SK-N-SH (cell line): ENCODE data around the gene CNTN2. TPM values are rescaled to one million over a fixed set of nuclear protein-coding genes. Genes with fewer than 3 reads are reported as not detected.

Source experiments
- CTCF ChIA-PET: fragments of 300-600, 350-600 bp; formaldehyde crosslinking; extraction: SDS; loops from one replicate; lab custom pipeline; 2021; lab: Yijun Ruan, JAX
- POLR2A ChIA-PET: fragments of 350-600 bp; sonication (Branson Sonifier 250); formaldehyde crosslinking; extraction: SDS; loops from one replicate; lab custom pipeline; 2020; ENCODE audit warnings: antibody characterized with exemption, inconsistent platforms; lab: Yijun Ruan, JAX
- DNase-seq: peaks from one replicate; pipeline ENCODE4 v3.0.0; 2012
- H2AFZ ChIP-seq: fragments of 200-600 bp; sonication (generic); 2 replicates; pipeline ENCODE4 v1.8.1; 2016; ENCODE audit warnings: antibody characterized with exemption, mild to moderate bottlenecking, low read depth
- H3F3A ChIP-seq: fragments of 200-600 bp; sonication (generic); replicated peaks from 2 replicates; pipeline ENCODE3; 2016; ENCODE audit warnings: antibody characterized with exemption, mild to moderate bottlenecking; ENCODE audit not compliant: insufficient read depth
- H3K27ac ChIP-seq, 2 experiments: fragments of 200-500 bp in 1 of 2; fragments of 200-600 bp in 1 of 2; sonication (Bioruptor generic) in 1 of 2; sonication (generic), shearing (Covaris generic) in 1 of 2; 2 replicates each; pipeline versions ENCODE4 v1.5.1 to v1.6.1; 2014 to 2016; ENCODE audit warnings: low read depth in 2 of 2, inconsistent platforms in 1 of 2, low read length in 1 of 2, mild to moderate bottlenecking in 1 of 2, mixed read lengths in 1 of 2
- H3K27me3 ChIP-seq: fragments of 200-600 bp; sonication (generic), shearing (Covaris generic); 2 replicates; pipeline ENCODE4 v1.6.1; 2016; ENCODE audit warnings: mixed run types; ENCODE audit not compliant: insufficient read depth
- H3K36me3 ChIP-seq, 2 experiments: fragments of 200-500 bp in 1 of 2; fragments of 200-600 bp in 1 of 2; sonication (Bioruptor generic) in 1 of 2; sonication (generic) in 1 of 2; replicated peaks in 1 of 2; 2 replicates each; pipeline versions ENCODE3 to v1.5.1; 2014 to 2016; ENCODE audit warnings: low read length in 1 of 2, mild to moderate bottlenecking in 1 of 2; ENCODE audit not compliant: insufficient read depth in 2 of 2, control insufficient read depth in 1 of 2
- H3K4me1 ChIP-seq, 2 experiments: fragments of 200-500 bp in 1 of 2; fragments of 200-600 bp in 1 of 2; sonication (Bioruptor generic) in 1 of 2; sonication (generic), shearing (Covaris generic) in 1 of 2; 2 replicates each; pipeline versions ENCODE4 v1.5.1 to v1.6.1; 2014 to 2016; ENCODE audit warnings: low read depth in 1 of 2, low read length in 1 of 2, mixed run types in 1 of 2; ENCODE audit not compliant: insufficient read depth in 2 of 2, control insufficient read depth in 1 of 2
- H3K4me2 ChIP-seq: fragments of 200-600 bp; sonication (generic), shearing (Covaris generic); 2 replicates; pipeline ENCODE4 v1.6.1; 2017; ENCODE audit warnings: mixed run types
- H3K4me3 ChIP-seq, 2 experiments: fragments of 200-500 bp in 1 of 2; fragments of 200-600 bp in 1 of 2; sonication (Bioruptor generic) in 1 of 2; sonication (generic), shearing (Covaris generic) in 1 of 2; 2 replicates each; pipeline versions ENCODE4 v1.5.1 to v1.8.1; 2014 to 2016; ENCODE audit warnings: low read depth in 2 of 2, inconsistent platforms in 1 of 2, low read length in 1 of 2, mild to moderate bottlenecking in 1 of 2, mixed read lengths in 1 of 2, moderate library complexity in 1 of 2
- H3K79me2 ChIP-seq: fragments of 200-600 bp; sonication (generic); 2 replicates; pipeline ENCODE4 v1.8.1; 2017; ENCODE audit warnings: mild to moderate bottlenecking; ENCODE audit not compliant: insufficient read depth
- H3K9ac ChIP-seq: fragments of 200-600 bp; sonication (generic); 2 replicates; pipeline ENCODE4 v1.6.1; 2017; ENCODE audit warnings: mixed run types
- H3K9me2 ChIP-seq: fragments of 200-600 bp; sonication (generic); 2 replicates; pipeline ENCODE4 v1.6.1; 2017; ENCODE audit warnings: mixed run types
- H3K9me3 ChIP-seq: fragments of 200-600 bp; sonication (generic); 2 replicates; pipeline ENCODE4 v1.6.1; 2017; ENCODE audit warnings: mixed run types, mild to moderate bottlenecking, moderate library complexity
- H4K20me1 ChIP-seq: fragments of 200-600 bp; sonication (generic); 2 replicates; pipeline ENCODE4 v1.6.1; 2017; ENCODE audit warnings: mild to moderate bottlenecking, mixed run types; ENCODE audit not compliant: insufficient read depth
- ELF1 ChIP-seq: IDR thresholded peaks from 2 replicates; pipeline ENCODE4 v1.4.0; 2012
- FOXJ3 ChIP-seq: sonication (generic); formaldehyde crosslinking; IDR thresholded peaks from 2 replicates; pipeline ENCODE4 v1.5.1; 2020; ENCODE audit warnings: mild to moderate bottlenecking, missing genetic modification reagents
- NFIC ChIP-seq: IDR thresholded peaks from 2 replicates; pipeline ENCODE4 v1.4.0; 2012; ENCODE audit warnings: borderline replicate concordance
- NRF1 ChIP-seq: IDR thresholded peaks from 2 replicates; pipeline ENCODE4 v1.6.1; 2012; ENCODE audit warnings: low read depth, mild to moderate bottlenecking, low read length
- RXRA ChIP-seq: IDR thresholded peaks from 2 replicates; pipeline ENCODE4 v1.4.0; 2012; ENCODE audit warnings: low read depth, mild to moderate bottlenecking, borderline replicate concordance
- TAF1 ChIP-seq: IDR thresholded peaks from 2 replicates; pipeline ENCODE4 v1.6.1; 2012; ENCODE audit warnings: low read depth, mild to moderate bottlenecking, low read length, moderate library complexity, borderline replicate concordance
- TEAD4 ChIP-seq: IDR thresholded peaks from 2 replicates; pipeline ENCODE4 v1.4.0; 2012; ENCODE audit warnings: mild to moderate bottlenecking, borderline replicate concordance; ENCODE audit not compliant: insufficient read depth
- YY1 ChIP-seq: IDR thresholded peaks from 2 replicates; pipeline ENCODE4 v1.4.0; 2012; ENCODE audit warnings: low read depth, mild to moderate bottlenecking
- whole genome bisulfite sequencing: methylation state at CpG from one replicate; pipeline ENCODE4 v1.1.6; 2017; ENCODE audit warnings: low lambda C conversion rate; 5-methylcytosine and 5-hydroxymethylcytosine counted together
- polyA plus RNA-seq, 3 experiments: library from polyadenylated mRNA; depleted of rRNA; stranded (reverse); fragments of >200 nt; gene quantifications; 2 replicates each; pipeline ENCODE4 v1.2.3, GENCODE V29; 2012
- TF ChIP-seq, protein P1 (sequence below): fragments of 200-600 bp; sonication (generic); IDR thresholded peaks from 2 replicates; pipeline ENCODE4 v1.6.1; 2017; ENCODE audit warnings: antibody characterized with exemption, mild to moderate bottlenecking, moderate library complexity
- TF ChIP-seq, protein P2 (sequence below): fragments of 150-350 bp; IDR thresholded peaks from 2 replicates; pipeline ENCODE4 v1.6.1; 2017; ENCODE audit warnings: antibody characterized with exemption, low read length, low read depth, borderline replicate concordance
- TF ChIP-seq, protein P3 (sequence below): IDR thresholded peaks from 2 replicates; pipeline ENCODE4 v1.4.0; 2012; ENCODE audit warnings: low read depth, borderline replicate concordance
- TF ChIP-seq, protein P4 (sequence below): fragments of 150-350 bp; IDR thresholded peaks from 2 replicates; pipeline ENCODE4 v1.6.1; 2016; ENCODE audit warnings: mild to moderate bottlenecking, low read depth, low read length

CNTN2 gene
- polyA plus RNA-seq, 1 of the 3 experiments (the other 2 are of a cell fraction): 0.02 TPM

DNA sequence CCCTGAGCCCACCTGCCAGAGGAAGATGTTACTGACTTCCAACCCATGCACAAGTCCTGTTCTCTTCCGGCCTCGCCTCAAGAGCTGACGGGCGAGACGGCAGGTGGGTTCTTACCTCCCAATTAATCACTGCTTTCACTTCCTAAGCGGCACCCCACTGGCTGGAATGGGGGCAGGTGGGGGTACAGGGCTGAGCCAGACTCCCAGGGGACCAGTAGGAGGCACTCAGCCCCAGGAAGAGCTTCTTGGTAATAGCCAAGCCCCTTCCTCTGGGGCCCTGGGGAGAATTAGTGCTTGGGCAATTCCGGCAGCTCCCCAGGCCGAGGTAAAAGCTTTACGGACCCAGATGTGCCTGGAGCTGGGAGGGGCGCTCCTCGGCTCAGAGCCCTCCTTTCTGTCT is 9.7 kb downstream of the CNTN2 start (continued):
- TF ChIP-seq, protein P1, sequence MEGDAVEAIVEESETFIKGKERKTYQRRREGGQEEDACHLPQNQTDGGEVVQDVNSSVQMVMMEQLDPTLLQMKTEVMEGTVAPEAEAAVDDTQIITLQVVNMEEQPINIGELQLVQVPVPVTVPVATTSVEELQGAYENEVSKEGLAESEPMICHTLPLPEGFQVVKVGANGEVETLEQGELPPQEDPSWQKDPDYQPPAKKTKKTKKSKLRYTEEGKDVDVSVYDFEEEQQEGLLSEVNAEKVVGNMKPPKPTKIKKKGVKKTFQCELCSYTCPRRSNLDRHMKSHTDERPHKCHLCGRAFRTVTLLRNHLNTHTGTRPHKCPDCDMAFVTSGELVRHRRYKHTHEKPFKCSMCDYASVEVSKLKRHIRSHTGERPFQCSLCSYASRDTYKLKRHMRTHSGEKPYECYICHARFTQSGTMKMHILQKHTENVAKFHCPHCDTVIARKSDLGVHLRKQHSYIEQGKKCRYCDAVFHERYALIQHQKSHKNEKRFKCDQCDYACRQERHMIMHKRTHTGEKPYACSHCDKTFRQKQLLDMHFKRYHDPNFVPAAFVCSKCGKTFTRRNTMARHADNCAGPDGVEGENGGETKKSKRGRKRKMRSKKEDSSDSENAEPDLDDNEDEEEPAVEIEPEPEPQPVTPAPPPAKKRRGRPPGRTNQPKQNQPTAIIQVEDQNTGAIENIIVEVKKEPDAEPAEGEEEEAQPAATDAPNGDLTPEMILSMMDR: no peak
- TF ChIP-seq FOXJ3: no peak

DNA sequence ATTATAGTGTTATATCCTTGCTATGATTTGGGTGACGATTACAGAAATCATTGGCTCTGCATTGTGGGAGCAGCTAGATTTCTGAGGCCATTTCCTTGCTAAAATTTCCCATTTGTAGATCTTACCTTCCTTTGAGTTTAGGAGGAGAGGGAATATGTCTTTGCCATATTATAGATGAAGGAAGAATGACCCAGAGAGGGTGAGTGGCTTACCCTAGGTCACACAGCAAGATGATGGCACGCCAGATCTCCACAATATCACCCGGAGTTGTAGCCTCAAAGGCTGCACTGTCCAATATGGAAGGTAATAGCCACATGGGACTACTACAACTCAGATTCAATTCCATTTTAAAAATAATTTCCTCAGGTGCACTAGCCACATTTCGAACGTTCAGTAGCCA is 10.3 kb downstream of the CNTN2 start:
- Histone ChIP-seq H3K4me1 (no peaks in the 10 kb centered on the region; a peak in 1 of 4 replicates), H3K79me2 (no peaks in the 10 kb centered on the region), H2AFZ (no peak overlapping the region), H4K20me1 (no peaks in the 10 kb centered on the region), H3K4me3 (no peak overlapping the region), H3F3A (no peaks in the 10 kb centered on the region), H3K27me3 (peaks cover 7% of the 10 kb centered on the region), H3K9me2 (no peaks in the 10 kb centered on the region), H3K4me2 (no peak overlapping the region), H3K9ac (no peak overlapping the region), H3K27ac (no peak overlapping the region), H3K9me3 (no peaks in the 10 kb centered on the region), H3K36me3 (no peaks in the 10 kb centered on the region)
- TF ChIP-seq, protein P2, sequence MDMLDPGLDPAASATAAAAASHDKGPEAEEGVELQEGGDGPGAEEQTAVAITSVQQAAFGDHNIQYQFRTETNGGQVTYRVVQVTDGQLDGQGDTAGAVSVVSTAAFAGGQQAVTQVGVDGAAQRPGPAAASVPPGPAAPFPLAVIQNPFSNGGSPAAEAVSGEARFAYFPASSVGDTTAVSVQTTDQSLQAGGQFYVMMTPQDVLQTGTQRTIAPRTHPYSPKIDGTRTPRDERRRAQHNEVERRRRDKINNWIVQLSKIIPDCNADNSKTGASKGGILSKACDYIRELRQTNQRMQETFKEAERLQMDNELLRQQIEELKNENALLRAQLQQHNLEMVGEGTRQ: no peak
- no peak for TF ChIP-seq NFIC
- no peak for TF ChIP-seq TAF1
- TF ChIP-seq YY1: no peak
- TF ChIP-seq, protein P3, sequence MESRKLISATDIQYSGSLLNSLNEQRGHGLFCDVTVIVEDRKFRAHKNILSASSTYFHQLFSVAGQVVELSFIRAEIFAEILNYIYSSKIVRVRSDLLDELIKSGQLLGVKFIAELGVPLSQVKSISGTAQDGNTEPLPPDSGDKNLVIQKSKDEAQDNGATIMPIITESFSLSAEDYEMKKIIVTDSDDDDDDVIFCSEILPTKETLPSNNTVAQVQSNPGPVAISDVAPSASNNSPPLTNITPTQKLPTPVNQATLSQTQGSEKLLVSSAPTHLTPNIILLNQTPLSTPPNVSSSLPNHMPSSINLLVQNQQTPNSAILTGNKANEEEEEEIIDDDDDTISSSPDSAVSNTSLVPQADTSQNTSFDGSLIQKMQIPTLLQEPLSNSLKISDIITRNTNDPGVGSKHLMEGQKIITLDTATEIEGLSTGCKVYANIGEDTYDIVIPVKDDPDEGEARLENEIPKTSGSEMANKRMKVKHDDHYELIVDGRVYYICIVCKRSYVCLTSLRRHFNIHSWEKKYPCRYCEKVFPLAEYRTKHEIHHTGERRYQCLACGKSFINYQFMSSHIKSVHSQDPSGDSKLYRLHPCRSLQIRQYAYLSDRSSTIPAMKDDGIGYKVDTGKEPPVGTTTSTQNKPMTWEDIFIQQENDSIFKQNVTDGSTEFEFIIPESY: no peak
- no peak for TF ChIP-seq RXRA
- TF ChIP-seq TEAD4: no peak
- TF ChIP-seq, protein P4, sequence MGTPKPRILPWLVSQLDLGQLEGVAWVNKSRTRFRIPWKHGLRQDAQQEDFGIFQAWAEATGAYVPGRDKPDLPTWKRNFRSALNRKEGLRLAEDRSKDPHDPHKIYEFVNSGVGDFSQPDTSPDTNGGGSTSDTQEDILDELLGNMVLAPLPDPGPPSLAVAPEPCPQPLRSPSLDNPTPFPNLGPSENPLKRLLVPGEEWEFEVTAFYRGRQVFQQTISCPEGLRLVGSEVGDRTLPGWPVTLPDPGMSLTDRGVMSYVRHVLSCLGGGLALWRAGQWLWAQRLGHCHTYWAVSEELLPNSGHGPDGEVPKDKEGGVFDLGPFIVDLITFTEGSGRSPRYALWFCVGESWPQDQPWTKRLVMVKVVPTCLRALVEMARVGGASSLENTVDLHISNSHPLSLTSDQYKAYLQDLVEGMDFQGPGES: no peak
- TF ChIP-seq NRF1: no peak
- no peak for TF ChIP-seq ELF1
- TF ChIP-seq FOXJ3: no peak
- 47% methylated on average over 5 of the region's 5 CpGs for WGBS
- no peak for DNase-seq
- CTCF ChIA-PET: interaction anchor here (1.3 to 18.8 kb wide), 5 partner anchors 9 to 111 kb away, joined by 3 to 756 read pairs (median 5); partner anchors contain the start of gene CNTN2
- POLR2A ChIA-PET: no interaction called here
